Left renal cortex interstitium (tissue), 4 donors: ENCODE results near the gene CHRNB2. TPM values are rescaled to one million over a fixed set of nuclear protein-coding genes. Genes with fewer than 3 reads are reported as not detected.
A peak's percentile ranks its signal among the peaks of the same experiment; 100 is the strongest.

ENCODE experiments used
- DNase-seq, 4 donors: peaks; one replicate each; pipeline ENCODE4 v3.0.0-alpha.2; 2013; ENCODE audit warnings: low read depth in 4 of 4, low spot score in 2 of 4, missing footprints in 1 of 4
- polyA plus RNA-seq, 4 donors: library from polyadenylated mRNA; unstranded; fragments of 120-200 nt; gene quantifications; one replicate each; pipeline ENCODE4 v1.2.1, GENCODE V29; 2013; ENCODE audit not compliant: insufficient read length in 4 of 4

The CHRNB2 gene
- polyA plus RNA-seq, 4 donors = 0.37 to 0.67 (median 0.41) TPM

DNA sequence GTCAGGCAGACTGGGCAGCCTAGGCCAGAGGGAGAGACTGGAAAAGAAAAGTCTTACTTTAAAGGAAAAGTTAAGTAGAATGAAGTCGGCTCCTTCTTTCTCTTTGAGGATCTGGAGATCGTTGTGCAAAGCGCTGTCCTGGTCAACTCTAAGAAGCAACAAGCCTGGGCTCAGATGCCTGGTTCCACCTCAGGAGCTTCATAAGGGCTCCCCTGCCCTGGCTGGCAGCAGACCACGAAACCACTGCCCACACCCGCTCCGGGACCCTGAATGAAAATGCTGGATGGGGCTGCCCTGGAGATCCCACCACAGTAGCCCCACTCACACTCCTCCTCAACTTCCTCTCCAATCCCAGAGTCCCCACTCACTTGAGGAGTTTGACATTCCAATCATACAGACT is 15.5 kb upstream of the CHRNB2 start:
- no peak for DNase-seq

DNA sequence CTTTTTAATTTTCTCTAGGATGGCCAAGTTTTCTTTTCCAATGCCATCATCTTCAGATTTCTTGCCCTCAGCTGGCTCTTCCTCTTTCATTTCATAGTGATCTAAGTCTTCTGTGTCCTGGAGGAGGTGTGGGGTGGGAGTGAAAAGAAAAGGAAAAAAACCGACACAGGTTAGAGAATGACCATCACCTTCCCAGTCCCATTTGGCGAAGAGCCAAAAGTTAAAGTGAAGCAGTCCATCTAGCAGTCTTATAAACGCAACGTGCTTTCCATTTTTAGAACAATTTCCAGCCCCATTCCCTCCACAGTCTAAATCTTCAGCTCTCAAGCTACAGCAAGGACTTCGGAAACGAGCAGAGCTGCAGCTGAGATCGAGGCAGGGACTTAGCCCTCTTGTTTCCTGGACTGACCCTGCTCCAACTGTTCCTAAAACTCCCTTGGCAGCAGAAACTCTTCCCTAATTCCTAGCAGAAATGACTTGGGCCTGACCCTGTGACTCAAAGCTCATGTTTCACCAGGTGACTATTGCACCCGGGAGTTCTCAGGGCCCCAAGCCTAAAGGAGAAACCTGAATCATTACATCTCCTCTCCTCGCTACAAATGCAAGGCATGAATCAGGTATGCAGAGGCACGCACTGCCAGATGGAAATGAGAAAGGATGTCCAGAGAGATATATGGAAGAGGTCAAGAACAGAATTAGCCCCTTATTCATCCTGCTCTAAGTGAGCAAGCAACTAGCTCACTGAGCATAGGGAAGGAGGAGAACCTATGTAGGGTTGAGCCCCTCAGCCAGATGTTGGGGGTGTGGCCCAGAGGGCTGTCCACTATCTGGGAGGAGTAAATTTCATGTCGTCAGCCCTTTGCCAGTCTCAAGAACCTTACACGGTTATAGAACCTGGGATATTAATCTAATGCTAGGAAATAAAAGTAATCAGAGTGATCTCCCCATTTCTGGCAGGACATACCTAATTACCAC is 14.2 kb upstream of the CHRNB2 start:
- no peak for DNase-seq

DNA sequence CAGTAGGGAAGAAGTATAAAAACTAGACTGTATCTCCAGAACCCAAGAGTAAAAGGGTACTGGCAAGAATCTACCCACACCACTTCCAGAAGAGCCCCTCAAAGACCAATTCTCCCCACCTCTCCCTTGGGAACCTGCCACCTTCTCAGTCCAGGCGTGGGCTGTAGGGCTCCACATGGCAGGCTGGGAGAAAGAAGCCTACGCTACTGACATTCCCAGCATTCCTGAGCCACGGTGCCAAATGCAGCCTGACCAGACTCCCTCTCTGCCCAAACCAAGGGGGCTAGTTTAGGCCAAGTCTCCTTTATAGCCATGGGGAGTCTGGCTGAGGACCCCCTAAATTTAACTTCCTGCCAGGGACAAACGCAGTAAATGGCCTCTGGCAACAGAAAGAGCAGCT is 11.2 kb upstream of the CHRNB2 start:
- DNase-seq = no peak

DNA sequence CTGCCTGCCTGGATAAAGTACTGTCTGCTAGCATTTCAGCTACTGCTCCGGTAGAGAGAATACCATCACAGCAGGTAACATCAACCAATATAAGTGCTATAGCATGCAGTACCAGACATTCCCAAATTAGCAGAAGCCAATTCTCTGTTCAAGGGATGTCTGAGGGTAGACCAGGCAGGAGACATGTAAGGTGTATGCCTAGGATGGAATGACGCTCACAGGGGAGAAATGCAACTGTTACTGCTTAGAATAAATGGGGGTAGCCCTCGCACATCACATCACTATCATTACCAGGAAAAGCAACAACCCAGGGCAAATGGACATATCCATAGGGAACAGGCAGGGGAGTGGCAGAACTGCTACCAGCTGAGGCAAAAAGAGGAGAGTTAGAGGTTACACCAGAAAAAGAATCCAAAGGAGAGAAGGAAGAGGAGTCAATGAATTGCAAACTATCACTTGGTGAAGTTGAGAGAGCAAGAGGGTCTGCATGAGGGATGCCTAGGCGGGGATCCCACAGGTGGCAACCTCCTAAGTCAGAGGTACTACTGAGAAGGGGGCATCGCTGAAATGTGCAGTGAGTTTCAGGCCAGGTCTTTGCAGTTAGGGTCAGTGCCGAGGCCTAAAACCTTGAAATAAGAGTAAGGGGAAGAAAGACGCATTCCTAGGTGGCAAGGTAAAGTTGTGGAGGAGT is 10.2 kb upstream of the CHRNB2 start:
- no peak for DNase-seq

DNA sequence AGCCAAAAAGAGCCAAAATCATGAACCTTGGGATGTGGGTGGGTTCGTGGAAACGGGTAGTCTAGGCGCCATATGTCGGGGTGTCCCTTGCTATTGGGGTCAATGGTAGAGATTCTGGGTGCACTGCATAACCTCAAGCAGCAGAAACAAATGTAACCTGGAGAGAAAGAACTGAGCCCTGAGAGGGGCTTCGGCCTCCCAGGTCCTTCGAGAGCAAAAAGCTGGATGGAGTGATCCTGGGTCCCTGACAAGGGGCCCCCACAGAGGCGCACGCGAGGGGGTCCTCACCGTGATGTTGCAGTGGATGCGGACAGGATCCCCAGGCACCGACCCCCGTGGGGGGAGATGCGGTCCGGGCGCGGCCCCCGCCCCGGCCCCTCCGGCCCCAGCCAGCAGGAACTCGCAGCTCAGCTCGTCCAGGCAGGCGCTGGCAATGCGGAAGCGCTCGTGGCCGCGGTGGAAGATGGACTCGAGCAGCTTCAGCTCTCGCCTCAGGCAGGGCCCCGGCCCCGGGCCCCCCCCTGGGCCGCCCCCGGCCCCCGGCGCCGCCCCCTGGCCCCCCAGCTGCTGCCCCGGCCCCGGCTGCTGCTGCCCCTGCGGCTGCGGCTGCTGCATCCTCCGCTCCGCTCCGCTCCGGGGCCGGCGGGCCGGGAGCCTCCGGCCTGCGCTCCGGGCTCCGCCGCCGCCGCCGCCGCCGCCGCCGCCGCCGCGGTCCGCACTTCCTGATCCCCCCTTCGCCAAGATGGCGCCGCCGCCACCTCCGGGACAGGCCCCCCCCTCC is 9.4 kb upstream of the CHRNB2 start, which contains the start of gene UBE2Q1:
UBE2Q1 (minus strand) TSS at position 724 of the 781 bp plus-strand sequence; CDS start at position 615, 109 bp downstream.
- no peak for DNase-seq

DNA sequence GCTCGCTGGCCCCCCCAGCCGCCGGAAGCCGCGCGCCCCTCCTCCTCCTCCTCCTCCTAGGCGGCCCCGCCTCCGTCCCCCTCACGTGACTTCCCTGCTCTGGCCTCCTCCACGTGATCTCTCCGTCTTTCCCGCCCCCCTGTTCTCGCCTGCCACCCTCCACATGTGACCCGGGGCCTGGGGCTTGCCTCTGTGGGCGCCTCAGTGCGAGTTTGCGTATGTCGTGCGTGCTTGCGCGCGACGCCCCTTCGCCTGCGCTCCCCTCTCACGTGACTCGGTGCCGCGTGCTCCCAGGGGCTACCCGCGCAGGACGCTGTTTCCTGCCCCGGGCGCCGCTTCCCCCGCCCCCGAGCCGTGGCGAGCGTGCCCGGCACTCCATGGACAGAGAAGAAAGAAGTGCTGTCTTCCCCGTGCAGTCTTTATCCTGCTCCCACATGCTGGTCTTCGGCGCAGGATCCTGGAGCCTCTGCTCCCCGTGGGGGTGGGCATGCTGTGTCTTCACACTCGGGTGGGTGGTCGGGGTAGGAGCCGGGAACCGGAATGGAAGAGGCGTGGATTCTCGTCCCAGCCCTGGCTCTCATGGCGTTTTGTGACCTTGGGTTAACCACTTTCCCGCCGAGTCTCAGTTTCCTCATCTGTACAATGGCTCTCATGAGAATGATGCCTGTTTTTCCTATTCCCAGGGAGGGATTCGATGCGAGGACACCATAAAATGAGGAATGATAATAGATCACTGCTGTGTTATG is 8.7 kb upstream of the CHRNB2 start:
- DNase-seq = peak; percentile 91 to 96 (median 95)

DNA sequence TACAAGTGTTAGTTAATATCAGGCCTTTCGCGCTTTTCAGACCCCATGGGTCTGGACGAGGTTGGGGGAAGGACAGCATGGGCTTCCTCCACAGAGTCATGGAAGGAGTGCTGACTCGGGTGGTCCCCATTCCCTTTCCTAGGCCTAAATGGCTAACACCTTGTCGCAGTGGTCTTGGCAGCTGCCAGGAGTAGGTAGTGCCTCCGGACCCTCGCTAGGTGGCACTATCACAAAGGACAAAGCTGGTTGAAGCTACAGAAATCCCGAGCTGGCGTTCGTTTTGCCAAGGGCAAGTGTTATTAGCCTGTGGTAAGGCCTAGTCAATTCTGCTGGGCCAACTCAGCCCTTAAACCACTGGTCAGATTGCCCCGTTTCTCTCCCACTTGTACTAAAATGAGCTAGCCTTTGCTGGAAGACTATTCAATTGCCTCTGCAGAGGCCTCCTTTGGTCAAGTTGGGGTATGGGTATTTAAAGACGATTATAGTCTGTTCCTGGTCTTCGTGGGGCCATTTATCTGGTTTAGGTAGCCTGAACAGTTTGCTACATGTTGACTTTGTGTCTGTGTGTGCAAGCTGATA is 8.0 kb upstream of the CHRNB2 start:
- peak; percentile 77 to 90 (median 85) for DNase-seq

DNA sequence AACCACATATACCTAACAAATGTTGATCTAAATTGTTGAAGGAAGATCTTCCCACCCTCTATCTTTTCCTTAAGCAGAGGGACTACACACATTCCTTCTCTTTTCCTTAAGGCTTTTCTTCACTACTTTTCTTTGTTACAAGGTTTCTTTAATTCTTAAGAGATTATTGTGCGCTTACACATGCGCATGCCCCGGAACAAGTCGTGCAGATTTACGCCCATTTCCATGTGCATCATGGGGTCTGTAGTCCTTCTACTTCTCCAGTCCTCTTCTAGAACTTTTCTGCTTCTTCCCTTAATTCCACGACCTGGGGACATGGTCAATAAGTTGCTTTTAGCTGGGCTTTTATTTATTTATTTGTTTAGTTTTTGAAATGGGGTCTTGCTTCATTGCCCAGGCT is 1.7 kb upstream of the CHRNB2 start:
- DNase-seq = no peak

DNA sequence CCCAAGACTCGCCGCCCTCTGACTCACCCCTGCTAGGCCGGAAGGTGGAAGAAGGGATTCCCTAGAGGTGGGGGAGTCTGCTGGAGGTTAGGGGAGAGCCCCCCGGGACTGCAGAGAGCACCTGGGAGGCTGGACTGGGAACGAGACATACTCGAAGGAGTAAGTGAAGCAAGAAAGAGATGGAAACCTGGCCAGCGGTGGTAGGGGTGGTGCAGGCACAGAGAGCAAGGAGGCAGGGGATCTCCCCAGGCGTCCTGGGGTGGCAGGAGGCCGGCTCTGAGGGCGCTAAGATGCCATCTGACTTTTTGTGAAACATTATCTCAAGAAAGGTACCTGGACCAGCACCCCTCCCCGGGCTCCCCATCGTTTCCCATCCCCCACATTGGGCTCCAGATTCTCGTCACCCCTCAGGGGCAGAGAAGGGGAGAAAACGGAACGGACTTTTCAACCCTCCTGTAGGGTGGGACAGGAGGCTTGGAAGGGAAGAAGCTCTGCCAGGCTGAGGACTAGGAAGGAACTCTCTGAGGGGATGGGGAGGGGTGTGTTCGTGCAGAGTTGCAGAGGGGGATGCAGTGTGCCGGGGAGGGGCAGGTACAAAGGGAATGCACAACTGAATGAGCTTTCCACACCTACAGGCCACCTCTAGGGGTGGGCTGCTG is 708 bp downstream of the CHRNB2 start:
- DNase-seq = no peak

DNA sequence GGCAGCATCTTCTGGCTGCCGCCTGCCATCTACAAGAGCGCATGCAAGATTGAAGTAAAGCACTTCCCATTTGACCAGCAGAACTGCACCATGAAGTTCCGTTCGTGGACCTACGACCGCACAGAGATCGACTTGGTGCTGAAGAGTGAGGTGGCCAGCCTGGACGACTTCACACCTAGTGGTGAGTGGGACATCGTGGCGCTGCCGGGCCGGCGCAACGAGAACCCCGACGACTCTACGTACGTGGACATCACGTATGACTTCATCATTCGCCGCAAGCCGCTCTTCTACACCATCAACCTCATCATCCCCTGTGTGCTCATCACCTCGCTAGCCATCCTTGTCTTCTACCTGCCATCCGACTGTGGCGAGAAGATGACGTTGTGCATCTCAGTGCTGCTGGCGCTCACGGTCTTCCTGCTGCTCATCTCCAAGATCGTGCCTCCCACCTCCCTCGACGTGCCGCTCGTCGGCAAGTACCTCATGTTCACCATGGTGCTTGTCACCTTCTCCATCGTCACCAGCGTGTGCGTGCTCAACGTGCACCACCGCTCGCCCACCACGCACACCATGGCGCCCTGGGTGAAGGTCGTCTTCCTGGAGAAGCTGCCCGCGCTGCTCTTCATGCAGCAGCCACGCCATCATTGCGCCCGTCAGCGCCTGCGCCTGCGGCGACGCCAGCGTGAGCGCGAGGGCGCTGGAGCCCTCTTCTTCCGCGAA is 3.8 kb downstream of the CHRNB2 start:
- no peak for DNase-seq

DNA sequence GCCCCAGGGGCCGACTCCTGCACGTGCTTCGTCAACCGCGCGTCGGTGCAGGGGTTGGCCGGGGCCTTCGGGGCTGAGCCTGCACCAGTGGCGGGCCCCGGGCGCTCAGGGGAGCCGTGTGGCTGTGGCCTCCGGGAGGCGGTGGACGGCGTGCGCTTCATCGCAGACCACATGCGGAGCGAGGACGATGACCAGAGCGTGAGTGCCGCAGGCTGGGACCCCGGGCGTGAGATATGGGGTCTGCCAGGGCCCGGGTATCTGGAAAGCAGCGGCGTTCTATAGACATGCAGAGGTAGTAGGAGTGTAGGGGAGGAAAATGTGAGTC is 4.3 kb downstream of the CHRNB2 start:
- DNase-seq = no peak

DNA sequence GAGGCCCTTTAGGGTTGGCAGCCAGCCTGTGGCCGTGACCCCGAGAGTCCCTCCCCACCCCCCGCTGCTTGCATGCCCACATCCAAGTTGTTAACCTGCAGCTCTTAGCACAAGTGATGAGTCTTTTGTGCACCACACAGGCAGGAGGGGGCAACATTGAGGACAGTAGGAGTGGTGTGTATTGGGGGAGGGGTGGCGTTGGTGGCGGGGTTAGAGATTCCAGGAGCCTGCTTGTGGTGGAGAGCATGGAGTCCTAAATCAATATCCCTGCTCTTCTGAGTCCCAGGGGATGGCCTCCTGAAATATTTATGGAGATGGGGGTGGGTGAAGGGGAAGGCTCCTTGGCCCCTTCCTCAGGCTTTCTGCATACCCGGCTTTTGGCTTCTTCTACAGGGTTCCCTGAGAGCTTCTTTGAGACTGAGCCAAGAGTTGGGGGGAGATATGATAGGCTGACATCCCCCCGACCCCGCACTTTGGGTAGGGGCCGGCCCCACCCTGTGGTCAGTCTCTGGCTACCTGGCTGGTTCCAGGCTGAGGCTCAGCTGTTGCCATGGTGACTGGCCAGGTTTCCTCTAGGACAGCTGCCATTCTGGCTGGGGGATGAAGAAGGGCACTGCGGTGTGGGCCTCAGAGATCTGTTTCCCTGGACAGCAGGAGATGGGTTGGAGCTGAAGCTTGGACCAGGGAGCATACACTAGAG is 5.0 kb downstream of the CHRNB2 start:
- no peak for DNase-seq

DNA sequence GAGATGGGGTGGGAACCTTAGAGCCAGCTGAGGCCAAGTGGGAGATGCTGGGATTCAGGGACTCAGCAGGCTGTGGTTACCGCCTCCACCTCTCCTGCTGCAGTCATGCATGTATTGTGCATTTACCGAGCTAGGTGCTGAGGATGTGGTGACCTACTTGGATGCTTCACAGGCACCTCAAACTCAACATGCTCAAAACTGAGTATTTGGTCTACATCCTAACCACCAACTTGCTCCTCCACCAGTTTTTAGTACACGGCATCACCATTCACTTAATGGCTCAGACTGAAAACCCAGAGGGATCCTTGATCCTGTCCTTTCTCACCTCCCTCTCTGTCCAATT is 5.6 kb downstream of the CHRNB2 start:
- DNase-seq = no peak

DNA sequence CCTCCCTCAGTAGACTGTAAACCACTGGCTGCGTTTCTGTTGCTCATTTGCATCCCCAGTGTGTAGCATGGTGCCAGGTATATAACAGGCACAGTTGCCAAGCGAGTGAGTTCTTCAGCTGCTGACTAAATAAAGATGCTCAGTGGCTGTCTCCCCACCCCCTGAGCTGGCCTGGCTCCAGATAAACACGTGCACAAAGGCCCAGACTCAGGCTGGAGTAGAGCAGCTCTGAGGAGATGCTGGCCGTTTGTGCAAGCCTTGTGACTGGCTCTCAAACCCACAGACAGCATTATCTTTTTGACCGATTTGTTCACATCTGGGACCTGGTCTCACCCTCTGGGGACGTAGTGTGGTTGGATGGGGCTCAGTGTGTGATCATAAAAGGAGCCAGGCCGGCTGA is 7.1 kb downstream of the CHRNB2 start:
- DNase-seq = no peak

DNA sequence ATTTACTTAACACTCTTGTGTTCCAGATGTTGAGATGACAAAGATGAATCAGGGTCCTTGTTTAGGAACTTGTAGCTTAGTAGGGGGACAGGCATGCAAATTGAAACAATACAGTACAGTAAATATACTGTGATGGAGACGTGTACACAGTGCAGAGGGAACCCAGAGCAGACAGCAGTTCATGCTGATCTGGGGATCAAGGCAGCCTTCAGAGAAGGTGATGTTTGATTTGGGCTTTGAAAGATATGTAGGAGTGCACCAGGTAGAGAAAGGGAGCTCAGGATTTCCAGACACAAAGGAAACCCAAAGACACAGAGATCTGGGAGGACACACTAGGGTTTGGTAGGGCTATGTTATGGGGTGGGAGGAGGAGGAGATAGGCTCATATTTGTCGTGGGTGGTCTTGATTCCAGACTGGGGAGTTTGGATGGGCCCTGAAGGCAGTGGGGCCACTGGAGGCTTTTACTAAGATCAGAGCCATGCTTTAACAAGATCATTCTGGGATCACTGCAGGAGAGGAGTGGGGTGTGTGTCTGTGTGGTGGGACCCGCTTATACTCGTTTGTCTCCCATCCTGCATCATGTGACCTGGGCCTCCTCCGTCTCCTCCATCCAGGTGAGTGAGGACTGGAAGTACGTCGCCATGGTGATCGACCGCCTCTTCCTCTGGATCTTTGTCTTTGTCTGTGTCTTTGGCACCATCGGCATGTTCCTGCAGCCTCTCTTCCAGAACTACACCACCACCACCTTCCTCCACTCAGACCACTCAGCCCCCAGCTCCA is 7.8 kb downstream of the CHRNB2 start:
- DNase-seq = no peak

DNA sequence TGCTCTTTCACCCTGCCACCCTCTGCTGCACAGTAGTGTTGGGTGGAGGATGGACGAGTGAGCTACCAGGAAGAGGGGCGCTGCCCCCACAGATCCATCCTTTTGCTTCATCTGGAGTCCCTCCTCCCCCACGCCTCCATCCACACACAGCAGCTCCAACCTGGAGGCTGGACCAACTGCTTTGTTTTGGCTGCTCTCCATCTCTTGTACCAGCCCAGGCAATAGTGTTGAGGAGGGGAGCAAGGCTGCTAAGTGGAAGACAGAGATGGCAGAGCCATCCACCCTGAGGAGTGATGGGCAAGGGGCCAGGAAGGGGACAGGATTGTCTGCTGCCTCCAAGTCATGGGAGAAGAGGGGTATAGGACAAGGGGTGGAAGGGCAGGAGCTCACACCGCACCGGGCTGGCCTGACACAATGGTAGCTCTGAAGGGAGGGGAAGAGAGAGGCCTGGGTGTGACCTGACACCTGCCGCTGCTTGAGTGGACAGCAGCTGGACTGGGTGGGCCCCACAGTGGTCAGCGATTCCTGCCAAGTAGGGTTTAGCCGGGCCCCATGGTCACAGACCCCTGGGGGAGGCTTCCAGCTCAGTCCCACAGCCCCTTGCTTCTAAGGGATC is 8.5 kb downstream of the CHRNB2 start:
- DNase-seq = no peak
